ENCODE results near the gene ZNF804B.
A peak's percentile ranks its signal among the peaks of the same experiment; 100 is the strongest.

ZNF804B gene

GRCh38 chr7:89316584-89317251 lies 557.2 kb downstream of the ZNF804B start:
- no peak for DNase-seq

- no peak for DNase-seq
These were observed 572.5 kb downstream of the ZNF804B start for GRCh38 chr7:89332026-89332425.

GRCh38 chr7:89334797-89335196 lies 575.3 kb downstream of the ZNF804B start:
- DNase-seq = no peak

- no peak for DNase-seq
These were observed 576.0 kb downstream of the ZNF804B start for GRCh38 chr7:89335490-89335889.

- no peak for DNase-seq
These were observed 576.6 kb downstream of the ZNF804B start for GRCh38 chr7:89336121-89336520.

GRCh38 chr7:89339748-89340147 lies 580.2 kb downstream of the ZNF804B start:
- DNase-seq = no peak

GRCh38 chr7:89357121-89357520 lies 597.6 kb downstream of the ZNF804B start:
- no peak for DNase-seq

- DNase-seq = peak; percentile 4
These were observed 617.7 kb downstream of the ZNF804B start for GRCh38 chr7:89377219-89377618.

- DNase-seq = no peak
These were observed 625.9 kb downstream of the ZNF804B start for GRCh38 chr7:89385411-89385810.

Data from RPMI8226 (cell line).